ENCODE results near the gene DSTYK. TPM values are rescaled to one million over a fixed set of nuclear protein-coding genes. Genes with fewer than 3 reads are reported as not detected.

DSTYK gene
- total and polyA plus RNA-seq, 2 experiments from 2014 or later: 6.1 to 10.7 TPM

- TF ChIP-seq, protein P1, sequence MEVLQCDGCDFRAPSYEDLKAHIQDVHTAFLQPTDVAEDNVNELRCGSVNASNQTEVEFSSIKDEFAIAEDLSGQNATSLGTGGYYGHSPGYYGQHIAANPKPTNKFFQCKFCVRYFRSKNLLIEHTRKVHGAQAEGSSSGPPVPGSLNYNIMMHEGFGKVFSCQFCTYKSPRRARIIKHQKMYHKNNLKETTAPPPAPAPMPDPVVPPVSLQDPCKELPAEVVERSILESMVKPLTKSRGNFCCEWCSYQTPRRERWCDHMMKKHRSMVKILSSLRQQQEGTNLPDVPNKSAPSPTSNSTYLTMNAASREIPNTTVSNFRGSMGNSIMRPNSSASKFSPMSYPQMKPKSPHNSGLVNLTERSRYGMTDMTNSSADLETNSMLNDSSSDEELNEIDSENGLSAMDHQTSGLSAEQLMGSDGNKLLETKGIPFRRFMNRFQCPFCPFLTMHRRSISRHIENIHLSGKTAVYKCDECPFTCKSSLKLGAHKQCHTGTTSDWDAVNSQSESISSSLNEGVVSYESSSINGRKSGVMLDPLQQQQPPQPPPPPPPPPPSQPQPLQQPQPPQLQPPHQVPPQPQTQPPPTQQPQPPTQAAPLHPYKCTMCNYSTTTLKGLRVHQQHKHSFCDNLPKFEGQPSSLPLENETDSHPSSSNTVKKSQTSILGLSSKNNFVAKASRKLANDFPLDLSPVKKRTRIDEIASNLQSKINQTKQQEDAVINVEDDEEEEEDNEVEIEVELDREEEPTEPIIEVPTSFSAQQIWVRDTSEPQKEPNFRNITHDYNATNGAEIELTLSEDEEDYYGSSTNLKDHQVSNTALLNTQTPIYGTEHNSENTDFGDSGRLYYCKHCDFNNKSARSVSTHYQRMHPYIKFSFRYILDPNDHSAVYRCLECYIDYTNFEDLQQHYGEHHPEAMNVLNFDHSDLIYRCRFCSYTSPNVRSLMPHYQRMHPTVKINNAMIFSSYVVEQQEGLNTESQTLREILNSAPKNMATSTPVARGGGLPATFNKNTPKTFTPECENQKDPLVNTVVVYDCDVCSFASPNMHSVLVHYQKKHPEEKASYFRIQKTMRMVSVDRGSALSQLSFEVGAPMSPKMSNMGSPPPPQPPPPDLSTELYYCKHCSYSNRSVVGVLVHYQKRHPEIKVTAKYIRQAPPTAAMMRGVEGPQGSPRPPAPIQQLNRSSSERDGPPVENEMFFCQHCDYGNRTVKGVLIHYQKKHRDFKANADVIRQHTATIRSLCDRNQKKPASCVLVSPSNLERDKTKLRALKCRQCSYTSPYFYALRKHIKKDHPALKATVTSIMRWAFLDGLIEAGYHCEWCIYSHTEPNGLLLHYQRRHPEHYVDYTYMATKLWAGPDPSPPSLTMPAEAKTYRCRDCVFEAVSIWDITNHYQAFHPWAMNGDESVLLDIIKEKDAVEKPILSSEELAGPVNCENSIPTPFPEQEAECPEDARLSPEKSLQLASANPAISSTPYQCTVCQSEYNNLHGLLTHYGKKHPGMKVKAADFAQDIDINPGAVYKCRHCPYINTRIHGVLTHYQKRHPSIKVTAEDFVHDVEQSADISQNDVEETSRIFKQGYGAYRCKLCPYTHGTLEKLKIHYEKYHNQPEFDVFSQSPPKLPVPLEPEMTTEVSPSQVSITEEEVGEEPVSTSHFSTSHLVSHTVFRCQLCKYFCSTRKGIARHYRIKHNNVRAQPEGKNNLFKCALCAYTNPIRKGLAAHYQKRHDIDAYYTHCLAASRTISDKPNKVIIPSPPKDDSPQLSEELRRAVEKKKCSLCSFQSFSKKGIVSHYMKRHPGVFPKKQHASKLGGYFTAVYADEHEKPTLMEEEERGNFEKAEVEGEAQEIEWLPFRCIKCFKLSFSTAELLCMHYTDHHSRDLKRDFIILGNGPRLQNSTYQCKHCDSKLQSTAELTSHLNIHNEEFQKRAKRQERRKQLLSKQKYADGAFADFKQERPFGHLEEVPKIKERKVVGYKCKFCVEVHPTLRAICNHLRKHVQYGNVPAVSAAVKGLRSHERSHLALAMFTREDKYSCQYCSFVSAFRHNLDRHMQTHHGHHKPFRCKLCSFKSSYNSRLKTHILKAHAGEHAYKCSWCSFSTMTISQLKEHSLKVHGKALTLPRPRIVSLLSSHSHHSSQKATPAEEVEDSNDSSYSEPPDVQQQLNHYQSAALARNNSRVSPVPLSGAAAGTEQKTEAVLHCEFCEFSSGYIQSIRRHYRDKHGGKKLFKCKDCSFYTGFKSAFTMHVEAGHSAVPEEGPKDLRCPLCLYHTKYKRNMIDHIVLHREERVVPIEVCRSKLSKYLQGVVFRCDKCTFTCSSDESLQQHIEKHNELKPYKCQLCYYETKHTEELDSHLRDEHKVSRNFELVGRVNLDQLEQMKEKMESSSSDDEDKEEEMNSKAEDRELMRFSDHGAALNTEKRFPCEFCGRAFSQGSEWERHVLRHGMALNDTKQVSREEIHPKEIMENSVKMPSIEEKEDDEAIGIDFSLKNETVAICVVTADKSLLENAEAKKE (CRISPR knock-in tag; IDR thresholded peaks at IDR 0.05): no peak
- TF ChIP-seq JUNB (IDR thresholded peaks at IDR 0.05; ENCODE audit: unreplicated experiment) (no peak), ZNF114 (CRISPR knock-in tag; IDR thresholded peaks at IDR 0.05) (no peak)
Measured at GRCh38 chr1:205111354-205111753, 100.1 kb downstream of the DSTYK start (continued).

- H3K27me3 Mint-ChIP-seq (ENCODE audit: insufficient read depth, low read depth, poor library complexity): no peaks in the 10 kb centered on the region
- Histone ChIP-seq H3K4me2 (no peak overlapping the region), H3K9me2 (ENCODE audit: insufficient read depth) (no peaks in the 10 kb centered on the region), H4K20me1 (replicated peaks; ENCODE audit: insufficient read depth) (peaks cover 19% of the 10 kb centered on the region), H3K27me3 (ENCODE audit: insufficient read depth) (no peaks in the 10 kb centered on the region), H3K79me2 (replicated peaks; ENCODE audit: insufficient read depth) (peaks cover 17% of the 10 kb centered on the region; the same call in 1 of the 2 replicates), H3K27ac (ENCODE audit: low read depth) (no peak overlapping the region), H2AFZ (no peak overlapping the region), H3K4me1 (ENCODE audit: insufficient read depth) (no peaks in the 10 kb centered on the region), H3F3A (replicated peaks; ENCODE audit: low read depth) (0 out of 2 replicates have a peak, but pooled peaks cover 6% of the 10 kb centered on the region), H3K36me3 (ENCODE audit: insufficient read depth) (peaks cover 39% of the 10 kb centered on the region), H3K4me3 (no peak overlapping the region)
- no peak for DNase-seq (ENCODE audit: low spot score)
- no peak for ATAC-seq
- H3K4me1 Mint-ChIP-seq: no peaks in the 10 kb centered on the region
- H3K4me3 Mint-ChIP-seq: no peak overlapping the region
- no peak overlapping the region for H3K27ac Mint-ChIP-seq
- H3K36me3 Mint-ChIP-seq (ENCODE audit: low read depth): peaks cover 39% of the 10 kb centered on the region
- H3K9me3 Mint-ChIP-seq: no peaks in the 10 kb centered on the region
- TF ChIP-seq JUNB (IDR thresholded peaks at IDR 0.05; ENCODE audit: unreplicated experiment) (no peak), NANOG (IDR thresholded peaks at IDR 0.05; ENCODE audit: borderline replicate concordance) (no peak), CREB1 (CRISPR knock-in tag; IDR thresholded peaks at IDR 0.05; ENCODE audit: low read depth) (no peak), ZNF331 (CRISPR knock-in tag; IDR thresholded peaks at IDR 0.05; ENCODE audit: low read depth) (no peak), EZH2phosphoT487 (IDR thresholded peaks at IDR 0.05; ENCODE audit: unreplicated experiment) (no peak), POLR2AphosphoS5 (IDR thresholded peaks at IDR 0.05; ENCODE audit: low read depth) (no peak), ZNF114 (CRISPR knock-in tag; IDR thresholded peaks at IDR 0.05) (no peak), EZH2 (IDR thresholded peaks at IDR 0.05; ENCODE audit: low read depth, unreplicated experiment) (no peak)
- TF ChIP-seq, protein P2, sequence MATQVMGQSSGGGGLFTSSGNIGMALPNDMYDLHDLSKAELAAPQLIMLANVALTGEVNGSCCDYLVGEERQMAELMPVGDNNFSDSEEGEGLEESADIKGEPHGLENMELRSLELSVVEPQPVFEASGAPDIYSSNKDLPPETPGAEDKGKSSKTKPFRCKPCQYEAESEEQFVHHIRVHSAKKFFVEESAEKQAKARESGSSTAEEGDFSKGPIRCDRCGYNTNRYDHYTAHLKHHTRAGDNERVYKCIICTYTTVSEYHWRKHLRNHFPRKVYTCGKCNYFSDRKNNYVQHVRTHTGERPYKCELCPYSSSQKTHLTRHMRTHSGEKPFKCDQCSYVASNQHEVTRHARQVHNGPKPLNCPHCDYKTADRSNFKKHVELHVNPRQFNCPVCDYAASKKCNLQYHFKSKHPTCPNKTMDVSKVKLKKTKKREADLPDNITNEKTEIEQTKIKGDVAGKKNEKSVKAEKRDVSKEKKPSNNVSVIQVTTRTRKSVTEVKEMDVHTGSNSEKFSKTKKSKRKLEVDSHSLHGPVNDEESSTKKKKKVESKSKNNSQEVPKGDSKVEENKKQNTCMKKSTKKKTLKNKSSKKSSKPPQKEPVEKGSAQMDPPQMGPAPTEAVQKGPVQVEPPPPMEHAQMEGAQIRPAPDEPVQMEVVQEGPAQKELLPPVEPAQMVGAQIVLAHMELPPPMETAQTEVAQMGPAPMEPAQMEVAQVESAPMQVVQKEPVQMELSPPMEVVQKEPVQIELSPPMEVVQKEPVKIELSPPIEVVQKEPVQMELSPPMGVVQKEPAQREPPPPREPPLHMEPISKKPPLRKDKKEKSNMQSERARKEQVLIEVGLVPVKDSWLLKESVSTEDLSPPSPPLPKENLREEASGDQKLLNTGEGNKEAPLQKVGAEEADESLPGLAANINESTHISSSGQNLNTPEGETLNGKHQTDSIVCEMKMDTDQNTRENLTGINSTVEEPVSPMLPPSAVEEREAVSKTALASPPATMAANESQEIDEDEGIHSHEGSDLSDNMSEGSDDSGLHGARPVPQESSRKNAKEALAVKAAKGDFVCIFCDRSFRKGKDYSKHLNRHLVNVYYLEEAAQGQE (IDR thresholded peaks at IDR 0.05; ENCODE audit: unreplicated experiment): no peak
- TF ChIP-seq, protein P3, sequence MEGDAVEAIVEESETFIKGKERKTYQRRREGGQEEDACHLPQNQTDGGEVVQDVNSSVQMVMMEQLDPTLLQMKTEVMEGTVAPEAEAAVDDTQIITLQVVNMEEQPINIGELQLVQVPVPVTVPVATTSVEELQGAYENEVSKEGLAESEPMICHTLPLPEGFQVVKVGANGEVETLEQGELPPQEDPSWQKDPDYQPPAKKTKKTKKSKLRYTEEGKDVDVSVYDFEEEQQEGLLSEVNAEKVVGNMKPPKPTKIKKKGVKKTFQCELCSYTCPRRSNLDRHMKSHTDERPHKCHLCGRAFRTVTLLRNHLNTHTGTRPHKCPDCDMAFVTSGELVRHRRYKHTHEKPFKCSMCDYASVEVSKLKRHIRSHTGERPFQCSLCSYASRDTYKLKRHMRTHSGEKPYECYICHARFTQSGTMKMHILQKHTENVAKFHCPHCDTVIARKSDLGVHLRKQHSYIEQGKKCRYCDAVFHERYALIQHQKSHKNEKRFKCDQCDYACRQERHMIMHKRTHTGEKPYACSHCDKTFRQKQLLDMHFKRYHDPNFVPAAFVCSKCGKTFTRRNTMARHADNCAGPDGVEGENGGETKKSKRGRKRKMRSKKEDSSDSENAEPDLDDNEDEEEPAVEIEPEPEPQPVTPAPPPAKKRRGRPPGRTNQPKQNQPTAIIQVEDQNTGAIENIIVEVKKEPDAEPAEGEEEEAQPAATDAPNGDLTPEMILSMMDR (conservative IDR thresholded peaks at IDR 0.05; ENCODE audit: low read depth in 2 of 2): no peak
- TF ChIP-seq, protein P4, sequence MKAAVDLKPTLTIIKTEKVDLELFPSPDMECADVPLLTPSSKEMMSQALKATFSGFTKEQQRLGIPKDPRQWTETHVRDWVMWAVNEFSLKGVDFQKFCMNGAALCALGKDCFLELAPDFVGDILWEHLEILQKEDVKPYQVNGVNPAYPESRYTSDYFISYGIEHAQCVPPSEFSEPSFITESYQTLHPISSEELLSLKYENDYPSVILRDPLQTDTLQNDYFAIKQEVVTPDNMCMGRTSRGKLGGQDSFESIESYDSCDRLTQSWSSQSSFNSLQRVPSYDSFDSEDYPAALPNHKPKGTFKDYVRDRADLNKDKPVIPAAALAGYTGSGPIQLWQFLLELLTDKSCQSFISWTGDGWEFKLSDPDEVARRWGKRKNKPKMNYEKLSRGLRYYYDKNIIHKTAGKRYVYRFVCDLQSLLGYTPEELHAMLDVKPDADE (IDR thresholded peaks at IDR 0.05): no peak
Measured at GRCh38 chr1:205109711-205110110, 101.8 kb downstream of the DSTYK start.

Data from GM23338 (cell line).